NCI-H82 (cell line): ENCODE data around the gene MGAT4A.

Experiments
- DNase-seq: peaks from one replicate; lab custom pipeline; 2025; lab: John Stamatoyannopoulos, UW

MGAT4A gene

DNA sequence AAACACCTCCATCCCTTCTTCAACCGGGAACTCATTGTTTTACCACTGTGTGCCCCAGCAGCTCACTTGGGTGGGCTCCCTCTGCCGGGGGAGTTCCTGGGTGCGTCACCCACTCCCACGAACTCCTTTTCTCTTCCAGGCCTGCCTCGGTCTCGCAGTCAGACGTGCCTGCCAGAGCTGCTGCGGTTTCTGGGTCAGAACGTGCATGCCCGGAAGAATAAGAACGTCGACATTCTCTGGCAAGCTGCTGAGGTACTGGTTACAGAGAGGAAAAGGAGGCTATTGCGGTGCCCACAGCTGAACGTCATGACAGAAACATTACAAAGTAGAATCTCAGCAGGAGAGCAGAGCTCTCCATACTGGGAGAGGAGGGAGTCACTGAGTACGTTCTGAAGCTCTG, 158.3 kb downstream of the MGAT4A start:
- DNase-seq: no peak

GRCh38 chr2:98572211-98572610, 158.7 kb downstream of the MGAT4A start:
- DNase-seq: no peak

DNA sequence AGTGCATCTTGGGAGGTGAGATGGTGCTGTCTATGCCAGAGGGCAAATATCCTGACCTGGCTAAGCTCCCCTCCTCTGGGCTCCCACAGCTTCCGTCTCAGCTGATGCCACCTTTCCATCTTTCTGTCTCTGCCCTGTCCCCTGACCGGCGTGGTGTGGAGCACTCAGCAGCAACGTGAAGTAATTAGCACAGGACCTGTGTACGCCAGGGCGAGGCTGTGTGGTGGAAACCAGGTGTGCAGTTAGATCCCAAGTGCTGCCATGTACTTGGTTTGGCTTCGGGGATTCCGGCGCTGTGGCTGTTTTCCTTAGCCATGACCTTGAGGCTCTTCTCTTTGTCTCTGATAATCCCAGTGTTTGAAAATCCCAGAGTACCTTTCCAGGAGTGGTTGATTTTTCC, 159.1 kb downstream of the MGAT4A start:
- DNase-seq: no peak

DNA sequence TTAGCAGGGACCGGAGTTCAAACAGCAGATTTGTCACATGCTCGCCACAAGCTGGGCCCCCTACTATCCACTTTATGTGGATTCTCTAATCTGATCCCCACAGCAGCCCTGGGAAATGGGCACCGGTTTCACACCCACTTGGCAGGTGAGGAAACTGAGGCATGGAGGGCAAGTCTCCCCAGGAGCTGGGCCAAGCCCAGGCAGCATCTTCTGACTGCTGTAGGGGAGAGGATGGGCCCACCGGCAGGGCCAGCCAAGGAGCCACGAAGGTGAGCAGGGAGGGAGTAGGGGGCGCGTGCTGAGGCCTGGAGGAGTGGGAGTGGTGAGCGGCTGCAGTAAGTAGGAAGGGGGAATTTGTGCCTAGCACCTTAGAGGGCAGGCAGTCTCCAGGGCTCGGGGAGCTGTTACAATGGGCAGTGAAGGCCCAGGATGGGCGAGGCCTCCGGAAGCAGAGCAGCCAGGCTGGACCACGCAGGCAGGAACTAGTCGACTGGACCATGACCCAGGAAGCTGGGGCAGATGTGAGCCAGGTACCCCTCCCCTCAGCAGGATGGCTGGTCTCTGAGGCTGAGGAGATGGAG, 159.7 kb downstream of the MGAT4A start:
- no peak for DNase-seq

- no peak for DNase-seq
Observed at GRCh38 chr2:98570356-98570755, 160.6 kb downstream of the MGAT4A start.

GRCh38 chr2:98569915-98570314, 161.0 kb downstream of the MGAT4A start:
- DNase-seq: no peak

DNA sequence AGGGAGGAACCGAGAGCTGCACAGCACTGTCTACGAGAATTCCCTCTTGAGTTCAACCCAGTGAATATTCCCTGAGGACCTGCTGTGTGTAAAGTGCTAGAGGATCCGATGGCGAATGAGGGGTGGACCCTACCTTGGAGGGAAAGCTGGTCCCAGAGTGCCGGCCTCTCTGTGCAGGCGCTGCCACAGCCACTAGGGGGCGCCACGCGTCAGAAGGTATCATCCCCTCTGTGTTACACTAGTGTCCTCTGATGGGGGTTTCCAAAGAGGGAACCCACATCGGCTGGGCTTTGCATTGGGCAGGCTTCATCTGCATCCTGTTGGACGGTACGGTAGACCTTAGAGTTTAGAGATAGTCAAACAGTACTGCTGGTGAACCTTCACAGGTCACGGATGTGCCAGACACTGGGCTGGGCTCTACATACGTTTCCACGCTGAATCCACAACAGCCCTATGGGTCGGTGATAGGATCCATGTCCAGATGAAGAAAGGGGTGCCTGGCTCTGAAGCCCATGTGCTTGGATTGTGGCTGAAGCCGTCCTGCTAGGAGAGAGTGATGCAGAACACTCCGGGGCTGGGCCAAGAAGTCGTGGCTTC, 161.6 kb downstream of the MGAT4A start:
- peak; percentile 68 for DNase-seq
